22Rv1 (cell line): ENCODE data around the gene SOD3.

Source experiments
- CTCF ChIP-seq: fragments of 450-650 bp; IDR thresholded peaks from 2 replicates; pipeline ENCODE4 v1.5.1; 2017; ENCODE audit warnings: mild to moderate bottlenecking
- ZFX ChIP-seq: fragments of 450-650 bp; IDR thresholded peaks from 2 replicates; pipeline ENCODE4 v1.6.1; 2017; ENCODE audit warnings: antibody characterized with exemption, borderline replicate concordance

GRCh38 chr4:24765376-24765988 lies 29.9 kb upstream of the SOD3 start:
- TF ChIP-seq CTCF (no peak), ZFX (no peak)
